Testis (tissue), 3 donors: Measurements from ENCODE around the gene ZBTB33. TPM values are rescaled to one million over a fixed set of nuclear protein-coding genes. Genes with fewer than 3 reads are reported as not detected.

ENCODE experiments used
- DNase-seq: peaks from one replicate; pipeline ENCODE4 v3.0.0-alpha.2; 2019
- H3K27ac ChIP-seq, 2 donors: fragments of 200-600 bp; sonication (generic); one replicate each; pipeline ENCODE4 v1.5.1; 2019
- H3K27me3 ChIP-seq: fragments of 200-600 bp; sonication (generic); one replicate; pipeline ENCODE4 v1.5.1; 2019
- H3K36me3 ChIP-seq: fragments of 200-600 bp; sonication (generic); one replicate; pipeline ENCODE4 v1.5.1; 2017; ENCODE audit warnings: low read depth; ENCODE audit errors: missing control alignments
- H3K4me1 ChIP-seq: fragments of 200-600 bp; sonication (generic); one replicate; pipeline ENCODE4 v1.5.1; 2019
- H3K4me3 ChIP-seq, 2 donors: fragments of 200-600 bp; sonication (generic); one replicate each; pipeline ENCODE4 v1.5.1; 2017 to 2019
- H3K9me3 ChIP-seq: fragments of 200-600 bp; sonication (generic); one replicate; pipeline ENCODE4 v1.5.1; 2017
- POLR2A ChIP-seq: fragments of 450-650 bp; IDR thresholded peaks from one replicate; pipeline ENCODE4 v1.6.1; 2017; ENCODE audit warnings: antibody characterized with exemption, mild to moderate bottlenecking, moderate library complexity
- WGBS, 2 donors: methylation state at CpG; one replicate each; pipeline ENCODE4 v1.1.5; 2018; 5-methylcytosine and 5-hydroxymethylcytosine counted together
- intact Hi-C: fragments of 100-400 bp; cut with DNase I; formaldehyde crosslinking; loops from one replicate; pipeline ENCODE4 v1.15.1; 2023; ENCODE audit warnings: low total_unique reads
- polyA plus RNA-seq: library from polyadenylated mRNA; stranded (reverse); fragments of 350-450 nt; fragmentation: Illumina TruSeq; extraction: RNeasy Lipid Tissue Mini Kit (QIAGEN cat#74804); gene quantifications from one replicate; pipeline ENCODE4 v1.2.3, GENCODE V29; 2014; ENCODE audit warnings: low read depth, low replicate concordance; ENCODE audit not compliant: insufficient read depth
- total RNA-seq, 2 donors: library from RNA; depleted of rRNA; stranded (reverse); fragments of >200 nt; gene quantifications; one replicate each; pipeline ENCODE4 v1.2.3, GENCODE V29; 2016
- TF ChIP-seq, protein P1 (sequence below), 3 experiments: fragments of 450-650 bp in 2 of 3; fragments of 200-600 bp in 1 of 3; sonication (generic) in 1 of 3; IDR thresholded peaks; one replicate each; pipeline ENCODE4 v1.5.1; 2016 to 2019; ENCODE audit warnings: antibody characterized with exemption in 3 of 3, mild to moderate bottlenecking in 2 of 3, moderate library complexity in 1 of 3

ZBTB33 gene
- total and polyA plus RNA-seq, 3 donors from 2014 or later, result 10.2 to 19.9 (median 16.3) TPM

- DNase-seq, result no peak
- 20 to 79% methylated on average over 1 to 2 of the region's 3 CpGs for WGBS, 2 donors
- H3K27ac ChIP-seq, result no peak overlapping the region
- H3K9me3 ChIP-seq, result no peaks in the 10 kb centered on the region
- intact Hi-C loops, result no loop called here
- H3K4me3 ChIP-seq, result no peak overlapping the region
- no peaks in the 10 kb centered on the region for H3K36me3 ChIP-seq
- H3K4me1 ChIP-seq, result no peaks in the 10 kb centered on the region
- H3K27me3 ChIP-seq, result no peaks in the 10 kb centered on the region
- TF ChIP-seq POLR2A, result no peak
- TF ChIP-seq, protein P1, sequence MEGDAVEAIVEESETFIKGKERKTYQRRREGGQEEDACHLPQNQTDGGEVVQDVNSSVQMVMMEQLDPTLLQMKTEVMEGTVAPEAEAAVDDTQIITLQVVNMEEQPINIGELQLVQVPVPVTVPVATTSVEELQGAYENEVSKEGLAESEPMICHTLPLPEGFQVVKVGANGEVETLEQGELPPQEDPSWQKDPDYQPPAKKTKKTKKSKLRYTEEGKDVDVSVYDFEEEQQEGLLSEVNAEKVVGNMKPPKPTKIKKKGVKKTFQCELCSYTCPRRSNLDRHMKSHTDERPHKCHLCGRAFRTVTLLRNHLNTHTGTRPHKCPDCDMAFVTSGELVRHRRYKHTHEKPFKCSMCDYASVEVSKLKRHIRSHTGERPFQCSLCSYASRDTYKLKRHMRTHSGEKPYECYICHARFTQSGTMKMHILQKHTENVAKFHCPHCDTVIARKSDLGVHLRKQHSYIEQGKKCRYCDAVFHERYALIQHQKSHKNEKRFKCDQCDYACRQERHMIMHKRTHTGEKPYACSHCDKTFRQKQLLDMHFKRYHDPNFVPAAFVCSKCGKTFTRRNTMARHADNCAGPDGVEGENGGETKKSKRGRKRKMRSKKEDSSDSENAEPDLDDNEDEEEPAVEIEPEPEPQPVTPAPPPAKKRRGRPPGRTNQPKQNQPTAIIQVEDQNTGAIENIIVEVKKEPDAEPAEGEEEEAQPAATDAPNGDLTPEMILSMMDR (IDR thresholded peaks at IDR 0.05), result no peak
Observed at GRCh38 chrX:120287513-120288112, 37.0 kb downstream of the ZBTB33 start.

DNA sequence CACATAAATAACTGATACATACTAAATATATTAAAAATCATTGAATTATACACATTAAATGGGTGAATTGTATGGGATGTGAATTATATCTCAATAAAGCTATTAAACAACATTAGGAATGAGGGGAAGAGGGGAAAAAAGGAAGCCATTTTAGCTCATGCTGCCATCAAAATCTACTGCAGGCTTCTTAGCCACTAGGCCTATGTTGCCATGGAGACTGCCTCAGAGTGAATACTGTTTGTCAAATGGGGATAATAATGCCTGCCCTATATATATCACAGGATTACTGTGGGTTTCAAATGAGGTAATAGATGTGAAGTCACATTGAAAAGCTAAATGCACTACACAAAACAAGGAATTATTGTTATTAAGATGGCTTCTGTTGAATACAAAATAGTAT lies 39.5 kb downstream of the ZBTB33 start:
- H3K36me3 ChIP-seq, result no peaks in the 10 kb centered on the region
- H3K9me3 ChIP-seq, result no peaks in the 10 kb centered on the region
- no peaks in the 10 kb centered on the region for H3K4me1 ChIP-seq
- no peaks in the 10 kb centered on the region for H3K27me3 ChIP-seq
- no peak for DNase-seq
- no peak overlapping the region for H3K4me3 ChIP-seq
- H3K27ac ChIP-seq, result no peak overlapping the region
- intact Hi-C loops, result no loop called here
- no peak for TF ChIP-seq POLR2A
- TF ChIP-seq, protein P1 (IDR thresholded peaks at IDR 0.05), result no peak

- no peak for DNase-seq
- intact Hi-C loops, result no loop called here
- WGBS, 2 donors, result 76 to 97% methylated on average over 4 to 6 of the region's 6 CpGs
- no peaks in the 10 kb centered on the region for H3K36me3 ChIP-seq
- H3K27ac ChIP-seq, result no peak overlapping the region
- no peaks in the 10 kb centered on the region for H3K4me1 ChIP-seq
- TF ChIP-seq, protein P1 (IDR thresholded peaks at IDR 0.05), result no peak
- no peak for TF ChIP-seq POLR2A
- H3K27me3 ChIP-seq, result no peaks in the 10 kb centered on the region
- no peak overlapping the region for H3K4me3 ChIP-seq
- H3K9me3 ChIP-seq, result no peaks in the 10 kb centered on the region
Observed at GRCh38 chrX:120291211-120291610, 40.6 kb downstream of the ZBTB33 start.

DNA sequence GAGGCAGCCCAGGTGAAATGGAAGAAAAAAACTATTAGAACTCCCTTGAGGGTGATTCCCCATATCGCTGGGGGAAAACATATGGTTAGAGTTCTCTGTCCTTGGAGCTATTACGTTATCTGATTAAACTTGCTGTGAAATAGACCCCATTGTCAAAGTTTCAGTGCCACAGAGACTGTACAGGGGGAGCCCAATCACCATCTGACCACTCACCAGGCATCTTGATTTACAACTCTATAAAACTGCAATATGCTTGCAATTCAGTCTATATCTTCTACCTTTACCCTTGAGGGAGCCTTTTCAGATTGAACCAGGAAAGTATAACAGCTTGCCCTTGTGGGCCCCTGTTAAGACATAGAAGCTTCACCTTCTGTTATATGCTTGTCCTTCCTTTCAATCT lies 42.4 kb downstream of the ZBTB33 start:
- Histone ChIP-seq H3K4me3 (no peak overlapping the region), H3K27me3 (no peaks in the 10 kb centered on the region), H3K36me3 (no peaks in the 10 kb centered on the region), H3K9me3 (no peaks in the 10 kb centered on the region), H3K27ac (no peak overlapping the region), H3K4me1 (no peaks in the 10 kb centered on the region)
- intact Hi-C loops, result no loop called here
- TF ChIP-seq, protein P1 (IDR thresholded peaks at IDR 0.05), result no peak
- no peak for TF ChIP-seq POLR2A
- no peak for DNase-seq
- 43 to 67% methylated on average over 1 to 2 of the region's 2 CpGs for WGBS, 2 donors

DNA sequence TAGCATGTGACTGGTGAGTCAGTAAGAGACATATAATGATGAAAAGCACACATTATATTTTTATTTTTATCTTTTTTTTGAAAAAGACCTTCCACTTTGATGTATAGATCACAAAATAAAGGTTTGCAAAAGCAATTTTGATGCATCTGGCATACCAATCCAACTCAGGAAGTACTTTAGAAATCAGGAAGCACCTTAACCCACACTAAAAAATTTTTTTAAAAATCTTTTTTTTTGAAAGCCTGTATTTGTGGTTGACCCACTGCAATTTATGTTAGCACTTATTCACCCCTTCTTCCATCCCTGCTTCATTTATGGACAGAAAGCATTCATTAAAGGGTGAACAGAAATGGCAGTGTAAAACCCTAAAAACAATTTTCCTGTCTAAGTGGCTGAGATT lies 44.0 kb downstream of the ZBTB33 start:
- no peak for DNase-seq
- H3K4me1 ChIP-seq, result no peaks in the 10 kb centered on the region
- H3K36me3 ChIP-seq, result no peaks in the 10 kb centered on the region
- H3K9me3 ChIP-seq, result no peaks in the 10 kb centered on the region
- intact Hi-C loops, result no loop called here
- no peak overlapping the region for H3K27ac ChIP-seq
- TF ChIP-seq, protein P1 (IDR thresholded peaks at IDR 0.05), result no peak
- TF ChIP-seq POLR2A, result no peak
- H3K27me3 ChIP-seq, result no peaks in the 10 kb centered on the region
- no peak overlapping the region for H3K4me3 ChIP-seq
